Liver (tissue), 3 donors: ENCODE data around the gene MBP.

Source experiments
- ATF3 ChIP-seq: IDR thresholded peaks from 2 replicates; pipeline ENCODE4 v1.6.1; 2016; ENCODE audit warnings: antibody characterized with exemption
- CTCF ChIP-seq: fragments of 150-350 bp; IDR thresholded peaks from 2 replicates; pipeline ENCODE4 v1.5.1; 2017; ENCODE audit warnings: improper control_type of control experiment, low read depth, low read length; ENCODE audit not compliant: missing input control
- EGR1 ChIP-seq, 2 donors: IDR thresholded peaks; 2 replicates each; pipeline ENCODE4 v1.6.1; 2016 to 2018; ENCODE audit warnings: antibody characterized with exemption in 2 of 2, low read depth in 2 of 2
- FOXA1 ChIP-seq: IDR thresholded peaks from 2 replicates; pipeline ENCODE4 v1.6.1; 2016; ENCODE audit warnings: antibody characterized with exemption
- GABPA ChIP-seq, 2 donors: IDR thresholded peaks in 1 of 2; conservative IDR thresholded peaks in 1 of 2; 2 replicates each; pipeline ENCODE4 v1.6.1; 2016; ENCODE audit warnings: antibody characterized with exemption in 2 of 2, mild to moderate bottlenecking in 1 of 2, moderate library complexity in 1 of 2
- HNF4A ChIP-seq, 2 donors: conservative IDR thresholded peaks; 2 replicates each; pipeline ENCODE4 v1.6.1; 2016; ENCODE audit warnings: antibody characterized with exemption in 2 of 2, mild to moderate bottlenecking in 2 of 2
- JUND ChIP-seq, 2 donors: IDR thresholded peaks; 2 replicates each; pipeline ENCODE4 v1.6.1; 2016; ENCODE audit warnings: antibody characterized with exemption in 2 of 2
- MAX ChIP-seq: IDR thresholded peaks from 2 replicates; pipeline ENCODE4 v1.6.1; 2016; ENCODE audit warnings: antibody characterized with exemption
- RXRA ChIP-seq, 2 donors: IDR thresholded peaks; 2 replicates each; pipeline ENCODE4 v1.6.1; 2017 to 2018; ENCODE audit warnings: antibody characterized with exemption in 2 of 2, mild to moderate bottlenecking in 1 of 2
- SP1 ChIP-seq: IDR thresholded peaks from 2 replicates; pipeline ENCODE4 v1.6.1; 2018; ENCODE audit warnings: antibody characterized with exemption, mild to moderate bottlenecking
- TAF1 ChIP-seq: conservative IDR thresholded peaks from 2 replicates; pipeline ENCODE4 v1.6.1; 2016; ENCODE audit warnings: antibody characterized with exemption, mild to moderate bottlenecking
- YY1 ChIP-seq: IDR thresholded peaks from 2 replicates; pipeline ENCODE4 v1.6.1; 2016; ENCODE audit warnings: antibody characterized with exemption, mild to moderate bottlenecking
- ZBTB33 ChIP-seq: IDR thresholded peaks from 2 replicates; pipeline ENCODE4 v1.6.1; 2016; ENCODE audit warnings: antibody characterized with exemption
- donor health status: healthy.
- donor health status: healthy.

- TF ChIP-seq EGR1 (IDR thresholded peaks at IDR 0.05; ENCODE audit: low read depth in 2 of 2) (no peak), FOXA1 (no peak), CTCF (no peak), MAX (no peak), HNF4A (conservative IDR thresholded peaks at IDR 0.05) (no peak), JUND (IDR thresholded peaks at IDR 0.05) (no peak), SP1 (no peak), TAF1 (no peak), YY1 (no peak), GABPA (IDR thresholded peaks at IDR 0.05 in 1 of 2, conservative IDR thresholded peaks at IDR 0.05 in 1 of 2) (no peak), ZBTB33 (no peak), ATF3 (no peak), RXRA (IDR thresholded peaks at IDR 0.05) (no peak)
Observed at GRCh38 chr18:77012806-77013541, 119.6 kb downstream of the MBP start.
